Left cardiac atrium (tissue), 4 donors: ENCODE data around the gene ZNF664. TPM values are rescaled to one million over a fixed set of nuclear protein-coding genes. Genes with fewer than 3 reads are reported as not detected.
A peak's percentile ranks its signal among the peaks of the same experiment; 100 is the strongest.

ENCODE experiments used
- ATAC-seq, 2 donors: fragments of 200-7000 bp; cut with Tn5 transposase; one replicate each; pipeline ENCODE4 v1.9.1; 2020; ENCODE audit warnings: mild to moderate bottlenecking in 2 of 2, moderate library complexity in 2 of 2
- DNase-seq: peaks from one replicate; pipeline ENCODE4 v3.0.0-alpha.2; 2020
- intact Hi-C, 2 donors: fragments of 100-400 bp; cut with DNase I; formaldehyde crosslinking; loops; one replicate each; pipeline versions ENCODE4 v1.14.1 to v1.15.1; 2022 to 2023
- total RNA-seq, 2 donors: library from RNA; stranded (reverse); fragmentation: NEBNext Ultra II Directional; extraction: Animal tissue kit (Norgen Biotek cat#: 25700); gene quantifications; one replicate each; pipeline ENCODE4 v1.2.1, GENCODE V29; 2021
- donor health status: DM: no; HTN: yes; CAD: no.
- donor health status: DM: no; HTN: yes; CAD: no; lungs with severe emphysema.
- donor health status: DM: yes; HTN: yes; CAD: no.
- donor health status: Dilated cardiomyopathy.

The ZNF664 gene
- total RNA-seq, 2 donors from 2014 or later = 67.6 to 75.8 TPM

DNA sequence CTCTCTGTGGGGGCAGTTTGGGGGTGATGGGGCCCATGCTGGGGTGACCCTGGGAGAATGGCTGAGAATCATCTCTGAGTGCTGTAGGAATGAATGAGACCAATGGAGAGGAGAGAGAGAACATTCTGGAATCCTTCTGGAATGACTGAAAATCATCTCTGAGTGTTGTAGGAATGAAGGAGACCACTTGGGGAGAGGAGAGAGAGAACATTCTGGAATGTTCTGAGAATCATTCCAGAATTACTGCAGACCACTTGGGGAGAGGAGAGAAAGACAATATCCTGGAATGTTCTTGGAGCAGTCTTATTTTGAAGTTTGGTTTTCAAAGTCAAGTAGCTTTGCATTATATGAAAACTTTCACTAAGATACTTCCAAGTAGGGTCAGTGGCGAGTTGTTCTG lies 64.3 kb downstream of the ZNF664 start:
- intact Hi-C loops = loop anchor here (1.0 to 5.0 kb wide), 3 partner anchors 285 to 734 kb away; no protein-coding TSS in a partner anchor
- ATAC-seq (no peak), DNase-seq (no peak)

GRCh38 chr12:124039276-124039675 lies 66.3 kb downstream of the ZNF664 start:
- intact Hi-C loops = loop anchor here (5.0 kb wide), 2 partner anchors 283 to 728 kb away; no protein-coding TSS in a partner anchor

GRCh38 chr12:124040291-124040690 lies 67.3 kb downstream of the ZNF664 start:
- intact Hi-C loops = no loop called here
- DNase-seq (no peak), ATAC-seq (no peak)

More at GRCh38 chr12:124039276-124039675, 66.3 kb downstream of the ZNF664 start:
- DNase-seq = no peak
- peak; percentile 44 to 76 for ATAC-seq

- intact Hi-C loops = no loop called here
- DNase-seq (no peak), ATAC-seq (no peak)
These were observed 67.7 kb downstream of the ZNF664 start for GRCh38 chr12:124040737-124041136.

DNA sequence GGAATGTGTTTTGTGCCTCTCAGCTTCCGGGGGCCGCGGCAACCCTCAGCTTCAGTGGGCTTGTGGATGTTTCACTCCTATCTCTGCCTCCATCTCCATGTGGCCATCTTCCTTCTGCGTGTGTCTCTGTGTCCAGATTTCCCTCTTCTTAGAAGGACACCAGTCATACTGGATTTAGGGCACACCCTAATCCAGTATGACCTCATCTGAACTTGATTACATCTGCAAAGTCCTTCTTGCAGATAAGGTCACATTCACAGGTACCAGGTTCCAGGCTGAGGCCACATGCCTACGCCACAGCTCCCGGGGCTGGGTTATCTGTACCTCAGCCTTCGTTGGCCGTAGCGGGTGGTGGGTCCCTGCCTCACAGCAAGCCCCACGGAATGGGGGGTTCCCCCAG lies 68.9 kb downstream of the ZNF664 start:
- ATAC-seq = no peak
- DNase-seq = no peak
- intact Hi-C loops = no loop called here

DNA sequence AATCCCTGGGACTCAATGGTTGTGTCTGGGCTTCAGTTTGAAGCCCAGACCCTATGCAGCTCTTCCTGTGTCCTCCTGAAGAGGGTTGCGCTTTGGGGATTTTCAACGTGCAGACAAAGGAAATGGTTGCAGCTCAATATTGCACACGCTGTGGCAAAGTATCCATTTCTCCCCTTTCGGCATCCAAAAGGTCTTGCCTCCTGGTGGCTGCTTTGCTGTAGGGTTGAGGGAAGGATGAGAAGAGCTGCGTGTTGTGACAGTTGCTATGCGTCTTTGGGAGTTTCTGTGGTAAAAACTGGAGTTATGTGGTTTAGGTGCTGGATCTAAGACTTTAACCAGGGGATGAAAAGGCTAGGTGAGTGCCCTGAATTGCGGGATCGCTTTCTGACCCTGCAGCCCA lies 71.0 kb downstream of the ZNF664 start:
- intact Hi-C loops = no loop called here
- ATAC-seq = no peak
- DNase-seq = no peak

DNA sequence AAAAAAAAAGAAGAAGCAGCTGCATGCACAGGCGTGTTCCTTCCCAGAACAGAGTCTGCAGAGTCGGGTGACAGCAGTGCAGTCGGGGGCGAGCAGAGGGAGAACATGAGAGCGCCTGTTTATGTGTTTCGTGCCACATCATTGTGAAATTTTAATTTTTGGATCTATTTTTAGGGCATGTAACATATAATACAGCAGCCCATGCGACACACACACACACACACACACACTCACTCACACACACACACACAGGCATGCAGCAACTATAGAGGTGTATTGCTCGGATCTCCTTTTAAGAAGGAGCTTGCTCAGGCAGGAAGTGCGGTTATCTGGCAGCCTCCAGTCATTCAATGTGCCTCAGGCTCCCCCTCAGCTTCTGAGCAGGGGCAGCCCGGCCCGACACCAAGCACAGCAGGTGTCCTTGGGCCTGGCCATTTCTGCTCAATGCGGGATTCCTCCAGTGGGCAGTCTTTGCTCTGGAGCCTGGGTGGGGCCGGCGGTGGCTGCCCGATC lies 71.8 kb downstream of the ZNF664 start:
- intact Hi-C loops = no loop called here
- DNase-seq = no peak
- ATAC-seq = no peak

DNA sequence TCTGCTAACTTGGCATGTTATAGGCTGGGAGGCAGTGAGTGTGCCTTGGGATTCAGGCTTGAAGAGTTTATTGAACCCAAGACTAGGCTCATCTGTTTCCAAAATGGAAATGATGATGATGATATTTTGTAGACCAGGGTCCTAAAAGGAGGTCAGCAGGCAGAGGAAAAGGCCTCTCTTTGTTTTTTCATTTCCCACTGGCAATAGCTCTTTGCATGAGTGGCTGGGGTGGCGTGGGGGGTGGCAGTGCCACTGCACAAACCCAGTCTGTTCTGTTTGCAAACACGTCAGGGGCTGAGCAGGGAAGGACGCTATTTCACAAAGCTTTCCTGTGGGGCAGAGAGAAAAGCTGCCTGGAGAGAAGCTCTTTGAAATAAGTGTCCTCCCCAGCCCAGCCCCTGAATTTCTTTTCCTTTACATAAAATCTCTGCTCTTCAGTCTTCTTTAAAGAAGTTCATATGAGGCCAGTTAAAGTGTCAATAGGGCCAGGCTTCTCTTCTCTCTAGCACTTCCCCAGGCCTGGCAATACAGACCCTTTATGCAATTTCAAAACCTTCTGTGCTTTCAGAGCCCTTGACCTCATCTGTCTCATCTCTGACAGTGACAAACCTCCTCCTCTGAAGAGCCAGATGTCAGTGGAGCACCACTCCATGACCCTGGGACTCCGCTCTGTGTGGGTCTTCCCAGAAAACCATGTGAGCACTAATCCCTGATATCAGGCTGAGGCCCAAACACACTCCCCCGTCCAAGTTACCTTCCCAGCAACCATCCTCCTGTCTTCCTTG lies 72.8 kb downstream of the ZNF664 start:
- DNase-seq (no peak), ATAC-seq (no peak)

DNA sequence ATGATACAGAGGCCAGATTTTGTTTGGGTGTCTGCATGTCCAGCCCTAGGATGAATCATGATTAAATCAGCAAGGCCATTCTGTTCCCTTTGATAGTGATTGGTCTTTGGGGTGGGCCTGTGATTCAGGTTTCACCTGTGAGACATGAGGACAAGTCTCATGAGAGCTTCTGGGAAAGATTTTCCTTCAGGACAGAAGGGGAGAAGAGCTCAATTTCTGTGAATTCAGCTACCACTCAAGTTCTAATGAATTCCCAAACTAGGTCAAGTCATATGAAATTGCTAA lies 73.4 kb downstream of the ZNF664 start:
- intact Hi-C loops = no loop called here
- ATAC-seq (no peak), DNase-seq (no peak)

More for the DNA sequence above, 72.8 kb downstream of the ZNF664 start:
- intact Hi-C loops = no loop called here

GRCh38 chr12:124047045-124047566 lies 74.1 kb downstream of the ZNF664 start:
- intact Hi-C loops = no loop called here
- no peak for ATAC-seq
- DNase-seq = no peak

DNA sequence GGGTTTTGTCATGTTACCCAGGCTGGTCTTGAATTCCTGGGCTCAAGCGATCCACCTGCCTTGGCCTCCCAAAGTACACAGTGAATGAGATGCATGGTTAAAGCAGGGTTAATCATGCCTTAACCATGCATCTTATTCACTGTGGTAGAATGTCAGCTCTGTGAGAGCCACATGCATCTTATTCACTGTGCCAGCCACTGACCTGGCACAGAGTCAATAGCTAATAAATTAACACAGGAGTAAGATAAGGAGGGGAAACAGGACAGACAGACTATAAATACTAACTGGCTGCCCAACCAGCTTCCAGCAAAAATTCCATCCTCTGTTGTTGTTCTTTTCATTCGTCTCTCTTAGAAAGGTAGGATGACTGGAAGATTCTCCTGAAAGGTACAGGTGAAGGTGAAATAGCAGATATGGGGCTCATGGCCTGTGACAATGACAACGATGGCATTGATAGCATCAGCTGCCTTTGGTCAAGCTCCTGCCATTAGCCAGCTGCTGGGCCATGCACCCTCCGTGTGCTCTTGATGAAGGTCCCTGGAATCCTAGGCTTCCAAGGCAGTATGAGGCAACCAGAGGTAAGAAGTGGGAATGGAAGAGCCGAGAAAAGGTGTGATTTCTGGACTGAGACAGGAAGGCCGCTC lies 76.6 kb downstream of the ZNF664 start:
- no peak for ATAC-seq
- intact Hi-C loops = loop anchor here (5.0 to 10.0 kb wide), 3 partner anchors 265 to 853 kb away; no protein-coding TSS in a partner anchor
- no peak for DNase-seq

DNA sequence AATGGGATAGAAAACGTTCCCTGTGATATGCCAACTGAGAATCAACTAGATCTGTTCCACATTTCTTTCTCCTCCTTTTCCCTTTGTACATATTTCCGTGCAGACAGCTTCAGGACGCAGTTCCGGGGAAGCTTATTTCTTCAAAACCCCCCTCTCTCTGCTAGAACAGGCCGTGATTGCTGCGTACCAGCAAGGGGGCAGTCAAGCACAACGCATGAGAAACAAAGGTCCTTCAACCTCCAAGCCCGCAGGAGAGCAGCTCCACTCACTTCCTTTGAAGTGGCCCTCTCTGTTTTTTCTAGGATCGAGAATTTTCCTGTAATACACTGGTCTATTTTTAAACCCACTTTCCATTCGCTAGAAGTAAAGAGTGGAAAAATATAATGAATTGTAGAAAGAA lies 80.8 kb downstream of the ZNF664 start:
- DNase-seq = peak; percentile 60
- intact Hi-C loops = loop anchor here (1.0 to 10.0 kb wide), 4 partner anchors 261 to 848 kb away; no protein-coding TSS in a partner anchor
- ATAC-seq = peak; percentile 90 to 95

DNA sequence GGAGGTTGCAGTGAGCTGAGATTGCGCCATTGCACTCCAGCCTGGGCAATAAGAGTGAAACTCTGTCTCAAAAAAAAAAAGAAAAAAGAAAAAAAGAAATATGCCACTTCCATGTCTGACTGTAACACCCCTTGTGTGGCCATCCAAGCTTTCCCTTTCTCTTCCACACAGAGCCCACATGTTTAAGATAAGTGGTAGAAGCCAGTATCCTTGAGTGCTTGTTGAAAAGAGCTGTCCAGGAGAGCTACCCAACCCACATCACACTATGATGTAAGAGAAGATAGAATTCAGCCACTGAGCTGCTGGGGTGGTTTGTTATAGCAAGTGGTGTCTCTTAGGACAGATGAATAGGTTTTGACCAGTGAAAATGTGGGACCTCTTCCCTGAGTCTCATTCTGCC lies 82.1 kb downstream of the ZNF664 start:
- ATAC-seq = no peak
- intact Hi-C loops = loop anchor here in 1 of 2 donors (10.0 kb wide), 1 partner anchor 260 kb away; no protein-coding TSS in a partner anchor
- no peak for DNase-seq

GRCh38 chr12:124057691-124058090 lies 84.7 kb downstream of the ZNF664 start:
- ATAC-seq (no peak), DNase-seq (no peak)
- intact Hi-C loops = loop anchor here in 1 of 2 donors (10.0 kb wide), 1 partner anchor 257 kb away; no protein-coding TSS in a partner anchor

DNA sequence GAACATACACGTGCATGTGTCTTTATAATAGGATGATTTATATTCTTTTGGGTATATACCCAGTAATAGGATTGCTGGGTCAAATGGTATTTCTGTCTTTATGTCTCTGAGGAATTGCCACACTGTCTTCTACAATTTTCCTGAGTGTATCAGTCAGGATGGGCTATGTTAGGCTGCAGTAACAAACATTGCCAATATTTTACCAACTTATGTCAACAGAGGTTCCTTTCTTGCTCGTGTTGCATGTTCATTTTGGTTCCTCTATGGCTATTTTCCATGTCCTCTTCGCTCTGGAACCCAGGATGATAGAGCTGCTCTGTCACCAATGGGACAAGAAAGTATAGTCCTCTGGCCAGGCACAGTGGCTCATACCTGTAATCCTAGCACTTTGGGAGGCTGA lies 86.7 kb downstream of the ZNF664 start:
- intact Hi-C loops = loop anchor here in 1 of 2 donors (10.0 kb wide), 1 partner anchor 255 kb away; no protein-coding TSS in a partner anchor
- ATAC-seq (no peak), DNase-seq (no peak)

Other genes with a start within 250 kb of the ZNF664 start
- gene DNAH10, start 210.9 kb upstream of the ZNF664 start, total RNA-seq = under 1 TPM; 0.03 to 0.29 TPM
- 10 to 100 TPM; 46.3 to 53.8 TPM for gene CCDC92, start 384 bp upstream of the ZNF664 start, total RNA-seq